HG02884 (cell line): ENCODE data around the gene SPOCK1.

Experiments used
- ATAC-seq: cut with Tn5 transposase; IDR thresholded peaks from one replicate; pipeline ENCODE4 v1.9.1; 2021; ENCODE audit warnings: mild to moderate bottlenecking, moderate library complexity; ENCODE audit not compliant: unreplicated experiment

Gene SPOCK1

DNA sequence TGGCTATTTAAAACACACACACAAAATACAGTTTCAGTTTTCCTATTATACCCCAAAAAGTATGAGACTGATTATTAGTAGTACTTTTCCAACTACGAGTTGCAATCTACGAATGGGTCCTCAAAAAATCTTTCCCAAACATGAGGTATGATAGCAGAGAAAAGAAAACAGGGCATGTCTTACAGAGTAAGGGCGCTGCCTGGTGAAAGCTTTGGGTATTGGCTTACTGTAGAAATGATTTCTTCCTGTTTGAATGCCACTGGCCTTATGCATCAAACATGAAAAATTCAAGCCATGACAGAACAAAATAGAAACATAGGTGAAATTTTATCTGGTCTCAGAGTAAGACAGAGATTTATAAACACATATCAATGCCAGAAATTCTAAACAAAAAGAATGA is 448.0 kb downstream of the SPOCK1 start:
- ATAC-seq: no peak

- ATAC-seq: no peak
Measured at GRCh38 chr5:137040641-137041340, 458.3 kb downstream of the SPOCK1 start.

GRCh38 chr5:137040024-137040423 is 459.1 kb downstream of the SPOCK1 start:
- ATAC-seq: no peak

DNA sequence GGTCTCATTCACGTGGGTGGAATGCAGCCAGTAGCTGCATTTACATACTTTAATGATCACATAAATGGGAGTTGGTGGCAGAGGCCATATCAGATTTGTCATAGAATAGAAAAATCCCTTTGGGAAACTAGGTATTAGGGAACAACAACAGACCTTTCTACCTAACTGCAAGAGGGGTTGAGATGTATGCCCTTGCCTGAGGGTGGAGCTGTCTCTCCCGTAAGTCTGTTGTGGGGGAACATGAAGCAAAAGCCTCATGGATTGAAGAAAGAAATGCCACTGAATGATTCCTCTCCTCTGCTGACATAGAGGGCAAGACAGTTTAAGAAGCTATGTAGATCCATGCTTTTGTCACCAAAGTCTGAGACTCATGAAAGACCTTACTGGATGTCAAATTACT is 461.3 kb downstream of the SPOCK1 start:
- no peak for ATAC-seq

- no peak for ATAC-seq
Measured at GRCh38 chr5:137036640-137037039, 462.5 kb downstream of the SPOCK1 start.

- ATAC-seq: no peak
Measured at GRCh38 chr5:137035480-137035878, 463.6 kb downstream of the SPOCK1 start.

DNA sequence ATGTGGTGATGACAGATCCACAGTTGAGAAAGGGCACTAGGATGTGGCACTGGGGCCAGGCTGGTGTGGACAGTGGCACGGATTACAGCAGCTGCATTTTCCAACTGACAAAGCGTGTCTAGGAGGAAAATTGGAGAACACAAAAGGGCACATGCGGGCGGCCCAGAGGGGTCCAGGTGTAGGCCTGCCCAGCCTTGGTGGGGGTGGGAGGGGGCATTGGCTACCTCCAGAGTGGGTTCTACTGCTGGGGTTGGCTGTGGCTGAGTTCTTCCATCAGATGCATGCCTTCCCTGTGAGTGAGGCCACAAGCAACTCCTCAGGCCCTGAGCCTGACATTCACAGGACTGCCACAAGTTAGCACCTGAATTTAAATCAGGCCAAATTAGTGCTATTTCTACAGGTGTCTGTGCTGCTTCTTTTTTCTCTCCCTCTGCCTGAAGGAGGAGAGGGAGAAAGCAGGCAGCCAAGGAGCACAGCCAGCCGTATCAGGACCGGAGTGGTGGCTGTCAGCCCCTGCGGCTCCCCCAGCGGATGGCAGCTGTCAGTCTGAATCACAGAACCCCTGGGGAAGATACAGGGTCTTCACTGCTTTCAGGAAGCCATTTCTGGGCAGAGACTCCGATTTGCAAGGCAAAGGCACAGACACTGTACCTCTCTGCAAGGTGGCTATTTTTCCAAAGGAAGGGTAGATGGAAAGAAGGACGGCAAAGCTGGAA is 464.2 kb downstream of the SPOCK1 start:
- ATAC-seq: no peak

GRCh38 chr5:137034213-137034612 is 464.9 kb downstream of the SPOCK1 start:
- no peak for ATAC-seq

DNA sequence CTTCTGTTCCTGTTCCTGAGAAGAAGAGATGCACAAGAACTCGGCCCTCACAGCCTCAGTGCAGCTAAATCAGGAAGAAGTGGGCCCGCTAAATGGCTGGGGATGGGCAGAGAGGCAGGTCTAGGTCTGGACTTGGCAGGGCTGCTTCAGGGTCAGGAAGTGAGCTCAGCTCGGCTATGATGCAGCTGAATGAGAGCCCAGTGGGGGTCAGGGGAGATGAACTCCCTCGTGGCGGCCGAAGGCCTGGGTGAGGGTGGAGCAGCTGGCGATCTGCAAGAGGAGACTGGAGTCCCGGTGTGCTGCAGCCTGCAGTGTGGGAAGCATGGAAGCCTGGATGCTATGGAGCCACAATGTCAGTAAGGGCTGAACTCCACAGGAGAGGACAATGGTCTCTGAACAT is 466.2 kb downstream of the SPOCK1 start:
- no peak for ATAC-seq

- no peak for ATAC-seq
Measured at GRCh38 chr5:137027758-137028157, 471.4 kb downstream of the SPOCK1 start.

- ATAC-seq: no peak
Measured at GRCh38 chr5:137026296-137026695, 472.8 kb downstream of the SPOCK1 start.

DNA sequence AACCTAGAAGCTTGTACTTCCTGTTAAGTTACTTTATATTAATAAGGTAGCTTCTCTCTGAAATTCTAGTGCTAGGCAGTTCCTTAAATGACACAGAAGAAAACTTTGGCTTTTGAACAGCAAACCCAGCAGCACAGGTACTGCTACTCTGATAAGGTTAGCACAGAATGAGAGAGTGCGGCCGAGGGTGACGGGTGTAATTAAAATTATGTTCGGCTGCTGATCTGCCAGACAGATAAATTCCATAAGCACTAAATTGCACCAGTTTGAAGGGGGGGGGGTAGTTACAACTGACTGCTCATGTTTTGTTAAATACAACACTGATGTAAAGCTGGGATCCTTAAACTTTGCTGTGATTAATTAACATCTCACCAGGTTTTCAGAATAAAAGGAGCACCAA is 475.1 kb downstream of the SPOCK1 start:
- ATAC-seq: no peak

DNA sequence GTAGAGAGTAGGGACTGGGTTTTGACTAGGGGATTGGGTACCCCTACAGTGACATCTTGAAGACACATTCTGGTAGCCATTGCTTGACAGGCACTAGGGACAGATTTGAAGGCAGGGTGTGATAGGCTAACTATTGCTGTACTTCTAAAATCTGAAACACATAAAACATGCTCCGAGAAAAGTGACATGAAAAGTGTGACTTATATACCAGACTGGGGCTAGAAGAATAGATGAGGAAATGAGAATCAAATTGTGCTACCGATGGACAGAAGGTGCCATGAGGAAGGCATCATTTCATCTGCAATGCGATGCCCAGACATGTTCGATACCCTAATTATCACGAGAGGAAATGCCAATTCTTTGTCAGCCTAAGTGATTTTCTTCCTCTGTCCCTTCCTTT is 475.8 kb downstream of the SPOCK1 start:
- ATAC-seq: no peak

DNA sequence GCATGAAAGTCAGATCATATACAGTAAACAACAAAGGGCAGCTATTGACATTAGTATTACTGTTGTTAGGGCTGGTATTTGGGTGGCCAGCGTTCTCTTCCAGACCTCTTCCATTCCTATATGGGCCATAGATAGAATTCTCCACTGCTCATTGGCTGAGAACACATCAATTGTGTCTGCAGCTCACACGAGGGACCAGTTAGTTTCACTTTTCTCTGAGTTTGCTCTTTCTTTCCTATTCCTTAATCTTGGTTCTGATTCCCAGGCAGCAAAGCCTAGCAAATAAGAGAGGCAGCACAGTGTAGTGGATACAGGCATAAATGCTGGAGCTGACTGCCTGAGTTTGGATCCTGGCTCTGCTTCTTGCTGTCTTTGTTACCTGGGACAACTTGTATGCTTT is 476.4 kb downstream of the SPOCK1 start:
- no peak for ATAC-seq

- ATAC-seq: no peak
Measured at GRCh38 chr5:137022043-137022442, 477.1 kb downstream of the SPOCK1 start.

- no peak for ATAC-seq
Measured at GRCh38 chr5:137019229-137019628, 479.9 kb downstream of the SPOCK1 start.

GRCh38 chr5:137016783-137017324 is 482.3 kb downstream of the SPOCK1 start:
- ATAC-seq: no peak

- ATAC-seq: no peak
Measured at GRCh38 chr5:137015540-137016116, 483.5 kb downstream of the SPOCK1 start.

DNA sequence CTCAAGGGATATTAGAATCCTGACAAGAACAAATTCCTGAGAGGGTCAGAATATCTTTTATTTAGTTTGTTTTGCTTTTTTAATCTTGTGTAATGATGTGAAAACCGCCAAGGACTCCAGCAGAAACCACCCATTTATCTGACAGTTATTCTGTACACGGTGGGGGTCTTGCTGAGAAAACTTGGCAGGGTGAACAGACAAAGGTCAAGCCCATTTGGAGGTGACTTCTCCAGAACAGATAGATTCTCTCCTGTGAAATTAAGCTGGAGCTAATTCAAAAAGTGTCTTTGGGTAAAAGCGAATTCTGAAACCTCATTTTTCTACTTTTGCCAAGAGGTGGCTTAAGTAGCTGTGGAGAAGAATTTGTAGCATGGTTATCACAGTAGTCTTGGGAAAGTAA is 484.4 kb downstream of the SPOCK1 start:
- no peak for ATAC-seq

- ATAC-seq: no peak
Measured at GRCh38 chr5:137010226-137010625, 488.9 kb downstream of the SPOCK1 start.

GRCh38 chr5:137004279-137004678 is 494.8 kb downstream of the SPOCK1 start:
- ATAC-seq: no peak

DNA sequence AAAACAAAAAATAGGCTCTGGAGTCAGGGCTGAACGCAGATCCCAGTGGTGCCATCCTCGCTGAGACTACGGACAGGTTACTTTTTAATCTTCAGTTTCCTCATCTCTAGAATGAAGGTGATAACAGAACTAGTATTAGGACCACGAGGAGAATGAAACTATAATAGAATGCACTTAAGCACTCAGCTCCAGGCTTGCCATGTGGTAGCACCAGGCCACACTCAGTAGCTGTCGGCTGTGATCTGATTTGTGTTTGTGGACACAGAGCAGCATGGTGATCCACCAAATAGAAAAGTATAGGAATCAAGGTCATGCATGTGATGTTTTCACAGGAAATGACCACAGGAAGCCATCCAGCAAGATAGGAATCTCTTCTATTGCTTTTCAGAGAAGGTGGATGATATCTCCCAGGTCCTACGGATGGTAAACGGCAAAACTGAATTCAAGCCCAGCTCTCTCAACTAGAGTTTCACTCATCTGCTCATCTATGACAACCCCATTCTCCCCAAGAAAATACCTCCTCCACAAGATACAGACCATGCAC is 498.0 kb downstream of the SPOCK1 start:
- ATAC-seq: no peak
